Fibroblast of lung (primary cell): ENCODE results near the gene KIRREL3.

Experiments
- EZH2 ChIP-seq: IDR thresholded peaks from 2 replicates; pipeline ENCODE4 v1.5.1; 2012; ENCODE audit warnings: low read length, control low read depth, mild to moderate bottlenecking; ENCODE audit errors: missing control alignments
- TF ChIP-seq, protein P1 (sequence below), 2 donors: IDR thresholded peaks in 1 of 2; conservative IDR thresholded peaks in 1 of 2; 1 replicate in 1 of 2; 2 replicates in 1 of 2; pipeline ENCODE4 v1.5.1; 2011 to 2012; ENCODE audit warnings: low read length in 2 of 2, control low read depth in 1 of 2, inconsistent platforms in 1 of 2, low read depth in 1 of 2, mild to moderate bottlenecking in 1 of 2

- TF ChIP-seq, protein P1, sequence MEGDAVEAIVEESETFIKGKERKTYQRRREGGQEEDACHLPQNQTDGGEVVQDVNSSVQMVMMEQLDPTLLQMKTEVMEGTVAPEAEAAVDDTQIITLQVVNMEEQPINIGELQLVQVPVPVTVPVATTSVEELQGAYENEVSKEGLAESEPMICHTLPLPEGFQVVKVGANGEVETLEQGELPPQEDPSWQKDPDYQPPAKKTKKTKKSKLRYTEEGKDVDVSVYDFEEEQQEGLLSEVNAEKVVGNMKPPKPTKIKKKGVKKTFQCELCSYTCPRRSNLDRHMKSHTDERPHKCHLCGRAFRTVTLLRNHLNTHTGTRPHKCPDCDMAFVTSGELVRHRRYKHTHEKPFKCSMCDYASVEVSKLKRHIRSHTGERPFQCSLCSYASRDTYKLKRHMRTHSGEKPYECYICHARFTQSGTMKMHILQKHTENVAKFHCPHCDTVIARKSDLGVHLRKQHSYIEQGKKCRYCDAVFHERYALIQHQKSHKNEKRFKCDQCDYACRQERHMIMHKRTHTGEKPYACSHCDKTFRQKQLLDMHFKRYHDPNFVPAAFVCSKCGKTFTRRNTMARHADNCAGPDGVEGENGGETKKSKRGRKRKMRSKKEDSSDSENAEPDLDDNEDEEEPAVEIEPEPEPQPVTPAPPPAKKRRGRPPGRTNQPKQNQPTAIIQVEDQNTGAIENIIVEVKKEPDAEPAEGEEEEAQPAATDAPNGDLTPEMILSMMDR (conservative IDR thresholded peaks at IDR 0.05 in 1 of 2, IDR thresholded peaks at IDR 0.05 in 1 of 2; ENCODE audit: low read depth in 1 of 2, low read length in 2 of 2), result no peak
- no peak for TF ChIP-seq EZH2
Observed at GRCh38 chr11:126529037-126529436, 471.5 kb downstream of the KIRREL3 start.
